DOHH2 (cell line): ENCODE results near the gene ZNF248.

ENCODE experiments used
- EZH2phosphoT487 ChIP-seq: fragments of 200-600 bp; sonication (generic); IDR thresholded peaks from 2 replicates; pipeline ENCODE4 v1.6.1; 2017; ENCODE audit warnings: borderline replicate concordance, mild to moderate bottlenecking, antibody characterized with exemption, low read length, moderate library complexity, mixed read lengths
- TF ChIP-seq, protein P1 (sequence below): fragments of 200-600 bp; sonication (generic); IDR thresholded peaks from one replicate; pipeline ENCODE4 v1.5.1; 2014; ENCODE audit warnings: antibody characterized with exemption, mild to moderate bottlenecking, low read depth, low read length; ENCODE audit not compliant: poor library complexity, severe bottlenecking

- TF ChIP-seq, protein P1, sequence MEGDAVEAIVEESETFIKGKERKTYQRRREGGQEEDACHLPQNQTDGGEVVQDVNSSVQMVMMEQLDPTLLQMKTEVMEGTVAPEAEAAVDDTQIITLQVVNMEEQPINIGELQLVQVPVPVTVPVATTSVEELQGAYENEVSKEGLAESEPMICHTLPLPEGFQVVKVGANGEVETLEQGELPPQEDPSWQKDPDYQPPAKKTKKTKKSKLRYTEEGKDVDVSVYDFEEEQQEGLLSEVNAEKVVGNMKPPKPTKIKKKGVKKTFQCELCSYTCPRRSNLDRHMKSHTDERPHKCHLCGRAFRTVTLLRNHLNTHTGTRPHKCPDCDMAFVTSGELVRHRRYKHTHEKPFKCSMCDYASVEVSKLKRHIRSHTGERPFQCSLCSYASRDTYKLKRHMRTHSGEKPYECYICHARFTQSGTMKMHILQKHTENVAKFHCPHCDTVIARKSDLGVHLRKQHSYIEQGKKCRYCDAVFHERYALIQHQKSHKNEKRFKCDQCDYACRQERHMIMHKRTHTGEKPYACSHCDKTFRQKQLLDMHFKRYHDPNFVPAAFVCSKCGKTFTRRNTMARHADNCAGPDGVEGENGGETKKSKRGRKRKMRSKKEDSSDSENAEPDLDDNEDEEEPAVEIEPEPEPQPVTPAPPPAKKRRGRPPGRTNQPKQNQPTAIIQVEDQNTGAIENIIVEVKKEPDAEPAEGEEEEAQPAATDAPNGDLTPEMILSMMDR = no peak
- no peak for TF ChIP-seq EZH2phosphoT487
Observed at GRCh38 chr10:37896436-37896835, 39.0 kb upstream of the ZNF248 start.
